Liver (tissue), 3 donors: ENCODE data around the gene LYZ.

Experiments used
- ATF3 ChIP-seq: IDR thresholded peaks from 2 replicates; pipeline ENCODE4 v1.6.1; 2016; ENCODE audit warnings: antibody characterized with exemption
- FOXA2 ChIP-seq: IDR thresholded peaks from 2 replicates; pipeline ENCODE4 v1.6.1; 2016; ENCODE audit warnings: antibody characterized with exemption
- JUND ChIP-seq, 2 donors: IDR thresholded peaks; 2 replicates each; pipeline ENCODE4 v1.6.1; 2016; ENCODE audit warnings: antibody characterized with exemption in 2 of 2
- RAD21 ChIP-seq, 2 donors: IDR thresholded peaks; 2 replicates each; pipeline ENCODE4 v1.6.1; 2016; ENCODE audit warnings: antibody characterized with exemption in 2 of 2, mild to moderate bottlenecking in 2 of 2
- TAF1 ChIP-seq: conservative IDR thresholded peaks from 2 replicates; pipeline ENCODE4 v1.6.1; 2016; ENCODE audit warnings: antibody characterized with exemption, mild to moderate bottlenecking
- TF ChIP-seq, protein P1 (sequence below): IDR thresholded peaks from 2 replicates; pipeline ENCODE4 v1.6.1; 2016; ENCODE audit warnings: antibody characterized with exemption
- TF ChIP-seq, protein P2 (sequence below): fragments of 150-350 bp; IDR thresholded peaks from 2 replicates; pipeline ENCODE4 v1.5.1; 2017; ENCODE audit warnings: improper control_type of control experiment, low read depth, low read length; ENCODE audit not compliant: missing input control
- donor health status: healthy.
- donor health status: healthy.

- TF ChIP-seq, protein P1, sequence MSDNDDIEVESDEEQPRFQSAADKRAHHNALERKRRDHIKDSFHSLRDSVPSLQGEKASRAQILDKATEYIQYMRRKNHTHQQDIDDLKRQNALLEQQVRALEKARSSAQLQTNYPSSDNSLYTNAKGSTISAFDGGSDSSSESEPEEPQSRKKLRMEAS = no peak
- TF ChIP-seq, protein P2, sequence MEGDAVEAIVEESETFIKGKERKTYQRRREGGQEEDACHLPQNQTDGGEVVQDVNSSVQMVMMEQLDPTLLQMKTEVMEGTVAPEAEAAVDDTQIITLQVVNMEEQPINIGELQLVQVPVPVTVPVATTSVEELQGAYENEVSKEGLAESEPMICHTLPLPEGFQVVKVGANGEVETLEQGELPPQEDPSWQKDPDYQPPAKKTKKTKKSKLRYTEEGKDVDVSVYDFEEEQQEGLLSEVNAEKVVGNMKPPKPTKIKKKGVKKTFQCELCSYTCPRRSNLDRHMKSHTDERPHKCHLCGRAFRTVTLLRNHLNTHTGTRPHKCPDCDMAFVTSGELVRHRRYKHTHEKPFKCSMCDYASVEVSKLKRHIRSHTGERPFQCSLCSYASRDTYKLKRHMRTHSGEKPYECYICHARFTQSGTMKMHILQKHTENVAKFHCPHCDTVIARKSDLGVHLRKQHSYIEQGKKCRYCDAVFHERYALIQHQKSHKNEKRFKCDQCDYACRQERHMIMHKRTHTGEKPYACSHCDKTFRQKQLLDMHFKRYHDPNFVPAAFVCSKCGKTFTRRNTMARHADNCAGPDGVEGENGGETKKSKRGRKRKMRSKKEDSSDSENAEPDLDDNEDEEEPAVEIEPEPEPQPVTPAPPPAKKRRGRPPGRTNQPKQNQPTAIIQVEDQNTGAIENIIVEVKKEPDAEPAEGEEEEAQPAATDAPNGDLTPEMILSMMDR = no peak
- TF ChIP-seq TAF1 = no peak
- TF ChIP-seq JUND (IDR thresholded peaks at IDR 0.05) = no peak
- TF ChIP-seq FOXA2 = no peak
- TF ChIP-seq RAD21 (IDR thresholded peaks at IDR 0.05) = no peak
- no peak for TF ChIP-seq ATF3
These were observed 16.1 kb upstream of the LYZ start for GRCh38 chr12:69331909-69332684.
